HepG2 (cell line): ENCODE results near the gene C1orf198. TPM values are rescaled to one million over a fixed set of nuclear protein-coding genes. Genes with fewer than 3 reads are reported as not detected.

Source experiments
- ZBTB3 ChIP-seq: sonication (generic); formaldehyde crosslinking; IDR thresholded peaks from 2 replicates; pipeline ENCODE4 v1.4.0; 2020; ENCODE audit warnings: low read depth, mild to moderate bottlenecking, moderate library complexity, missing genetic modification reagents, borderline replicate concordance
- ZNF136 ChIP-seq: sonication (generic); formaldehyde crosslinking; IDR thresholded peaks from 2 replicates; pipeline ENCODE4 v1.8.1; 2022; ENCODE audit warnings: low read depth, mild to moderate bottlenecking, moderate library complexity, missing genetic modification reagents
- ZNF264 ChIP-seq: sonication (generic); formaldehyde crosslinking; IDR thresholded peaks from 2 replicates; pipeline ENCODE4 v1.4.0; 2020; ENCODE audit warnings: missing genetic modification reagents
- ZNF468 ChIP-seq: sonication (generic); formaldehyde crosslinking; IDR thresholded peaks from 2 replicates; pipeline ENCODE4 v1.8.0; 2022; ENCODE audit warnings: mild to moderate bottlenecking, moderate library complexity, missing genetic modification reagents
- ZNF501 ChIP-seq: sonication (generic); formaldehyde crosslinking; IDR thresholded peaks from 2 replicates; pipeline ENCODE4 v1.5.1; 2020; ENCODE audit warnings: mild to moderate bottlenecking, moderate library complexity, missing genetic modification reagents
- polyA plus RNA-seq, 8 experiments: library from polyadenylated mRNA; depleted of rRNA in 3 of 8; stranded (reverse) in 7 of 8; unstranded in 1 of 8; fragments of >200 nt; fragmentation: Illumina TruSeq in 4 of 8; extraction: Trizol in 4 of 8; gene quantifications; 2 replicates each; pipeline versions ENCODE4 v1.2.1 to v1.2.3, GENCODE V29; 2011 to 2016; ENCODE audit warnings: low read depth in 4 of 8, missing spikeins in 1 of 8, mixed read lengths in 1 of 8; ENCODE audit not compliant: insufficient read depth in 1 of 8
- total RNA-seq, 5 experiments: library from RNA; depleted of rRNA; stranded (reverse); fragments of >200 nt; fragmentation: Illumina TruSeq; extraction: Trizol; gene quantifications; 2 replicates each; pipeline ENCODE4 v1.2.3, GENCODE V29; 2016; ENCODE audit warnings: low read depth in 1 of 5
- TF ChIP-seq, protein P1 (sequence below): sonication (generic); formaldehyde crosslinking; IDR thresholded peaks from 2 replicates; pipeline ENCODE4 v1.4.0; 2020; ENCODE audit warnings: missing genetic modification reagents
- TF ChIP-seq, protein P2 (sequence below): IDR thresholded peaks from 2 replicates; pipeline ENCODE4 v1.6.1; 2016

Gene C1orf198
- total and polyA plus RNA-seq, 2 of the 13 experiments (the other 11 are each of a cell fraction or from before 2014, with no cell fraction given): 12.7 to 13.4 TPM

DNA sequence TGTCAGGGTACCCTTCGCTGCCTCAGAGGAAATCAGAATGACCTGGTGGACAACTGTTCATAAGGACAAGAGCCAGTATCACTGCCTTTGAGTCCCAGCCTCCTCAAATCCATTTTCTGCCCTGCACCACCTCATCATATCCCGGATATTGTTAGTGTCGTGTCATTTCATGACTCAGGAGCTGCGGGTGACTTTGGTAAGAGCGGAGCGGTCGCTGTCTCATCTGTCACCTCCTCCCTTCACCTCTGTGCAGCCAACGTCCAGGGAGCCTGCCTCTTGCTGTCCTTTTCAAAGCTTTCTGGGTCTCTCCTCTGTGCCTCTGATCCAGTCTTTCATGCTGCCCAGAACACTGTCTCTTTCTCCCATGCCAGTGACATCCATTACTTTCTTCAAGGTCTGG, 7.0 kb upstream of the C1orf198 start (continued):
- TF ChIP-seq, protein P1, sequence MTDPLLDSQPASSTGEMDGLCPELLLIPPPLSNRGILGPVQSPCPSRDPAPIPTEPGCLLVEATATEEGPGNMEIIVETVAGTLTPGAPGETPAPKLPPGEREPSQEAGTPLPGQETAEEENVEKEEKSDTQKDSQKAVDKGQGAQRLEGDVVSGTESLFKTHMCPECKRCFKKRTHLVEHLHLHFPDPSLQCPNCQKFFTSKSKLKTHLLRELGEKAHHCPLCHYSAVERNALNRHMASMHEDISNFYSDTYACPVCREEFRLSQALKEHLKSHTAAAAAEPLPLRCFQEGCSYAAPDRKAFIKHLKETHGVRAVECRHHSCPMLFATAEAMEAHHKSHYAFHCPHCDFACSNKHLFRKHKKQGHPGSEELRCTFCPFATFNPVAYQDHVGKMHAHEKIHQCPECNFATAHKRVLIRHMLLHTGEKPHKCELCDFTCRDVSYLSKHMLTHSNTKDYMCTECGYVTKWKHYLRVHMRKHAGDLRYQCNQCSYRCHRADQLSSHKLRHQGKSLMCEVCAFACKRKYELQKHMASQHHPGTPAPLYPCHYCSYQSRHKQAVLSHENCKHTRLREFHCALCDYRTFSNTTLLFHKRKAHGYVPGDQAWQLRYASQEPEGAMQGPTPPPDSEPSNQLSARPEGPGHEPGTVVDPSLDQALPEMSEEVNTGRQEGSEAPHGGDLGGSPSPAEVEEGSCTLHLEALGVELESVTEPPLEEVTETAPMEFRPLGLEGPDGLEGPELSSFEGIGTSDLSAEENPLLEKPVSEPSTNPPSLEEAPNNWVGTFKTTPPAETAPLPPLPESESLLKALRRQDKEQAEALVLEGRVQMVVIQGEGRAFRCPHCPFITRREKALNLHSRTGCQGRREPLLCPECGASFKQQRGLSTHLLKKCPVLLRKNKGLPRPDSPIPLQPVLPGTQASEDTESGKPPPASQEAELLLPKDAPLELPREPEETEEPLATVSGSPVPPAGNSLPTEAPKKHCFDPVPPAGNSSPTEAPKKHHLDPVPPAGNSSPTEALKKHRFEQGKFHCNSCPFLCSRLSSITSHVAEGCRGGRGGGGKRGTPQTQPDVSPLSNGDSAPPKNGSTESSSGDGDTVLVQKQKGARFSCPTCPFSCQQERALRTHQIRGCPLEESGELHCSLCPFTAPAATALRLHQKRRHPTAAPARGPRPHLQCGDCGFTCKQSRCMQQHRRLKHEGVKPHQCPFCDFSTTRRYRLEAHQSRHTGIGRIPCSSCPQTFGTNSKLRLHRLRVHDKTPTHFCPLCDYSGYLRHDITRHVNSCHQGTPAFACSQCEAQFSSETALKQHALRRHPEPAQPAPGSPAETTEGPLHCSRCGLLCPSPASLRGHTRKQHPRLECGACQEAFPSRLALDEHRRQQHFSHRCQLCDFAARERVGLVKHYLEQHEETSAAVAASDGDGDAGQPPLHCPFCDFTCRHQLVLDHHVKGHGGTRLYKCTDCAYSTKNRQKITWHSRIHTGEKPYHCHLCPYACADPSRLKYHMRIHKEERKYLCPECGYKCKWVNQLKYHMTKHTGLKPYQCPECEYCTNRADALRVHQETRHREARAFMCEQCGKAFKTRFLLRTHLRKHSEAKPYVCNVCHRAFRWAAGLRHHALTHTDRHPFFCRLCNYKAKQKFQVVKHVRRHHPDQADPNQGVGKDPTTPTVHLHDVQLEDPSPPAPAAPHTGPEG (CRISPR knock-in tag): no peak
- no peak for TF ChIP-seq ZNF468 (CRISPR knock-in tag)
- TF ChIP-seq ZBTB3 (CRISPR knock-in tag): no peak
- no peak for TF ChIP-seq ZNF136 (CRISPR knock-in tag)
- TF ChIP-seq, protein P2, sequence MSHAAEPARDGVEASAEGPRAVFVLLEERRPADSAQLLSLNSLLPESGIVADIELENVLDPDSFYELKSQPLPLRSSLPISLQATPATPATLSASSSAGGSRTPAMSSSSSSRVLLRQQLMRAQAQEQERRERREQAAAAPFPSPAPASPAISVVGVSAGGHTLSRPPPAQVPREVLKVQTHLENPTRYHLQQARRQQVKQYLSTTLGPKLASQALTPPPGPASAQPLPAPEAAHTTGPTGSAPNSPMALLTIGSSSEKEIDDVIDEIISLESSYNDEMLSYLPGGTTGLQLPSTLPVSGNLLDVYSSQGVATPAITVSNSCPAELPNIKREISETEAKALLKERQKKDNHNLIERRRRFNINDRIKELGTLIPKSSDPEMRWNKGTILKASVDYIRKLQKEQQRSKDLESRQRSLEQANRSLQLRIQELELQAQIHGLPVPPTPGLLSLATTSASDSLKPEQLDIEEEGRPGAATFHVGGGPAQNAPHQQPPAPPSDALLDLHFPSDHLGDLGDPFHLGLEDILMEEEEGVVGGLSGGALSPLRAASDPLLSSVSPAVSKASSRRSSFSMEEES (CRISPR knock-in tag): no peak
- no peak for TF ChIP-seq ZNF264
- TF ChIP-seq ZNF501: no peak
